Keratinocyte (primary cell): ENCODE data around the gene ABCC4. TPM values are rescaled to one million over a fixed set of nuclear protein-coding genes. Genes with fewer than 3 reads are reported as not detected.

Experiments used
- DNase-seq: peaks from one replicate; pipeline ENCODE4 v3.0.0-alpha.2; 2011; ENCODE audit warnings: low read depth, missing footprints, low spot score
- FAIRE-seq: peaks from 2 replicates; lab custom pipeline; 2011; peaks lifted over from hg19 to GRCh38; lab: Jason Lieb, UNC
- H2AFZ ChIP-seq: 2 replicates; pipeline ENCODE4 v1.6.0; 2012; ENCODE audit warnings: low read length, control low read depth, inconsistent platforms; ENCODE audit not compliant: control insufficient read depth
- H3K27ac ChIP-seq: 2 replicates; pipeline ENCODE4 v1.5.1; 2011; ENCODE audit warnings: low read length; ENCODE audit not compliant: control insufficient read depth, insufficient read depth
- H3K27me3 ChIP-seq: 3 replicates; pipeline ENCODE4 v1.6.0; 2011; ENCODE audit warnings: low read length; ENCODE audit not compliant: control insufficient read depth, insufficient read depth; ENCODE audit errors: extremely low read depth
- H3K36me3 ChIP-seq, 2 experiments: 2 replicates in 1 of 2; 3 replicates in 1 of 2; pipeline ENCODE4 v1.5.1; 2011; ENCODE audit warnings: low read length in 2 of 2, mild to moderate bottlenecking in 1 of 2; ENCODE audit not compliant: control insufficient read depth in 2 of 2, insufficient read depth in 2 of 2; ENCODE audit errors: extremely low read depth in 1 of 2
- H3K4me1 ChIP-seq: 3 replicates; pipeline ENCODE4 v1.5.1; 2011; ENCODE audit warnings: low read length; ENCODE audit not compliant: control insufficient read depth, insufficient read depth; ENCODE audit errors: extremely low read depth
- H3K4me2 ChIP-seq: 3 replicates; pipeline ENCODE4 v1.6.0; 2011; ENCODE audit warnings: low read depth, low read length; ENCODE audit not compliant: control insufficient read depth, insufficient read depth; ENCODE audit errors: extremely low read depth
- H3K4me3 ChIP-seq, 3 experiments: fragments of 200-600 bp in 1 of 3; sonication (generic) in 1 of 3; 2 replicates in 2 of 3; 3 replicates in 1 of 3; pipeline ENCODE4 v1.5.1; 2011 to 2016; ENCODE audit warnings: low read length in 3 of 3, mild to moderate bottlenecking in 3 of 3, control low read depth in 2 of 3, inconsistent platforms in 1 of 3, low read depth in 1 of 3, mixed read lengths in 1 of 3, mixed run types in 1 of 3, moderate library complexity in 1 of 3; ENCODE audit not compliant: control insufficient read depth in 2 of 3, insufficient read depth in 2 of 3; ENCODE audit errors: extremely low read depth in 1 of 3
- H3K79me2 ChIP-seq: 2 replicates; pipeline ENCODE4 v1.6.0; 2012; ENCODE audit warnings: low read length; ENCODE audit not compliant: control insufficient read depth, insufficient read depth
- H3K9ac ChIP-seq: 3 replicates; pipeline ENCODE4 v1.6.0; 2011; ENCODE audit warnings: low read length; ENCODE audit not compliant: control insufficient read depth, insufficient read depth; ENCODE audit errors: extremely low read depth
- H3K9me1 ChIP-seq: 3 replicates; pipeline ENCODE4 v1.6.0; 2011; ENCODE audit warnings: low read length; ENCODE audit not compliant: control insufficient read depth, insufficient read depth; ENCODE audit errors: extremely low read depth
- H3K9me3 ChIP-seq: 2 replicates; pipeline ENCODE4 v1.5.1; 2012; ENCODE audit warnings: low read depth, low read length; ENCODE audit not compliant: control insufficient read depth
- H4K20me1 ChIP-seq: 3 replicates; pipeline ENCODE4 v1.6.0; 2011; ENCODE audit warnings: low read length; ENCODE audit not compliant: control insufficient read depth, insufficient read depth; ENCODE audit errors: extremely low read depth
- EZH2 ChIP-seq: IDR thresholded peaks from one replicate; pipeline ENCODE4 v1.6.1; 2012; ENCODE audit warnings: inconsistent platforms, mild to moderate bottlenecking, low read length, moderate library complexity
- dilution Hi-C: fragments of 300-500 bp; cut with MboI; formaldehyde crosslinking; loops from one replicate; pipeline ENCODE4 v1.7.0; 2020; ENCODE audit warnings: low sequenced_read_pairs; ENCODE audit not compliant: extremely low pct_ligation_motif_present
- polyA plus RNA-seq, 5 experiments: library from polyadenylated mRNA; depleted of rRNA in 3 of 5; stranded (reverse) in 3 of 5; stranded (forward) in 1 of 5; unstranded in 1 of 5; fragments of >200 nt; gene quantifications; 1 replicate in 1 of 5; 2 replicates in 3 of 5; 3 replicates in 1 of 5; pipeline versions ENCODE4 v1.2.1 to v1.2.3, GENCODE V29; 2011 to 2012; ENCODE audit warnings: missing spikeins in 2 of 5, low read depth in 1 of 5, low replicate concordance in 1 of 5
- TF ChIP-seq, protein P1 (sequence below), 3 experiments: IDR thresholded peaks in 1 of 3; conservative IDR thresholded peaks in 1 of 3; optimal IDR thresholded peaks in 1 of 3; 2 replicates in 2 of 3; 3 replicates in 1 of 3; pipeline versions ENCODE3 to v1.5.1; 2011; ENCODE audit warnings: low read length in 3 of 3, mild to moderate bottlenecking in 3 of 3, moderate library complexity in 2 of 3, control low read depth in 1 of 3, inconsistent platforms in 1 of 3; ENCODE audit not compliant: insufficient read depth in 2 of 3; ENCODE audit errors: extremely low read depth in 1 of 3

The ABCC4 gene
- polyA plus RNA-seq, 1 donor (not counting 4 experiments of a cell fraction or from before 2014, with no cell fraction given), result 13.8 TPM

DNA sequence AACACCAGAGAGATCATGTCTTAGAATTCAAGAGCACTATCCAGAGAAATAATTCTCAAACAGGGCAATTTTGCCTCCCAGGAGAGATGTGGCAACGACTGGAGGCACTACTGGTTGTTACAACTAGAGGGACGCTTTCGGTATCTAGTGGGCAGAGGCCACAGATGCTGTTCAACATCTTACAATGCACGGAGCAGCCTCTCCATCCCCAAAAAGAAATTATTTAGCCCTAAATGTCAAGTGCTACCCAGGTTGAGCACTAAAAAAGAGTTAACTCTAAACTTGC lies 78.6 kb downstream of the ABCC4 start:
- no peak overlapping the region for H2AFZ ChIP-seq

DNA sequence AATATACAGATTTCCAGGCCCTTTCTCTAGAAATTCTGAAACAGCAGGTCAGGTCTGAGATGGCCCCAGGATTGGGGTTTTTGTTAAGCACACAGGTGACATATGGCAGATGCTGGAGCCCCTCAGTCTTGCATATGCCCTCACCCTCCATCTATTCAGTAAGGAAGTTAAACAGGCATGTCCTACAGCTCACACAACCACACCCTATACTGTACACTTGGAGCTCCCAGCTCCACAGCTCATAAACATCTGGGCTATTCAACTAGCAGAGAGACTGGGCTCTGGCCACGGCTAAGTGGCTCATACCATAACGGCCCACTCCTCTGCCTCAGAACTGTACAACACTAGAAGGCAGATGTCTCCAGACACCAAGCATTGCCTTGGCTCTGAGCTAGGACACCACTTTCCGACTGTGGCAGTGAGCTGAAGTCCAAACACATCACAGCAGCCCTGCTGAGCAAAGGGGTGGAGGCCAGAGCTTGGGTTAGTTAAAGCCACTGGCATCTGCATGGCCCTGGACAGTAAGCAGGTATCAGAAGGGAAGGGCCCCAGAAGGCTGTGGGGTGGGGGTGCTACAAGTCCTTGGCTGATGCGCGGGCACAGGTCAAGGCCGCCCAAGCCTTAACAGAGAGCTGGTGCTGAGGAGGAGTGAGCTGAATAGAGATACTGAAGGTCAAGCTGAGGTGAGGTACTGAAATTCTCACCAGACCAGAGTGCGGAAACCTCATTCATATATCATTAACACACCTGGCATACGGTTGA lies 79.1 kb downstream of the ABCC4 start:
- Histone ChIP-seq H2AFZ (no peak overlapping the region), H3K79me2 (no peaks in the 10 kb centered on the region), H3K27me3 (no peaks in the 10 kb centered on the region), H3K36me3 (peaks cover 0 to 2% of the 10 kb centered on the region in 2 experiments), H3K4me2 (no peak overlapping the region), H3K9me1 (no peaks in the 10 kb centered on the region), H3K9me3 (no peaks in the 10 kb centered on the region), H3K27ac (no peak overlapping the region), H4K20me1 (no peaks in the 10 kb centered on the region), H3K9ac (no peak overlapping the region), H3K4me1 (no peaks in the 10 kb centered on the region), H3K4me3 (no peak overlapping the region)
- dilution Hi-C loops, result no loop called here
- no peak for TF ChIP-seq EZH2
- TF ChIP-seq, protein P1, sequence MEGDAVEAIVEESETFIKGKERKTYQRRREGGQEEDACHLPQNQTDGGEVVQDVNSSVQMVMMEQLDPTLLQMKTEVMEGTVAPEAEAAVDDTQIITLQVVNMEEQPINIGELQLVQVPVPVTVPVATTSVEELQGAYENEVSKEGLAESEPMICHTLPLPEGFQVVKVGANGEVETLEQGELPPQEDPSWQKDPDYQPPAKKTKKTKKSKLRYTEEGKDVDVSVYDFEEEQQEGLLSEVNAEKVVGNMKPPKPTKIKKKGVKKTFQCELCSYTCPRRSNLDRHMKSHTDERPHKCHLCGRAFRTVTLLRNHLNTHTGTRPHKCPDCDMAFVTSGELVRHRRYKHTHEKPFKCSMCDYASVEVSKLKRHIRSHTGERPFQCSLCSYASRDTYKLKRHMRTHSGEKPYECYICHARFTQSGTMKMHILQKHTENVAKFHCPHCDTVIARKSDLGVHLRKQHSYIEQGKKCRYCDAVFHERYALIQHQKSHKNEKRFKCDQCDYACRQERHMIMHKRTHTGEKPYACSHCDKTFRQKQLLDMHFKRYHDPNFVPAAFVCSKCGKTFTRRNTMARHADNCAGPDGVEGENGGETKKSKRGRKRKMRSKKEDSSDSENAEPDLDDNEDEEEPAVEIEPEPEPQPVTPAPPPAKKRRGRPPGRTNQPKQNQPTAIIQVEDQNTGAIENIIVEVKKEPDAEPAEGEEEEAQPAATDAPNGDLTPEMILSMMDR (optimal IDR thresholded peaks at IDR 0.05 in 1 of 3, IDR thresholded peaks at IDR 0.05 in 1 of 3, conservative IDR thresholded peaks at IDR 0.05 in 1 of 3; ENCODE audit: extremely low read depth in 1 of 3, insufficient read depth in 2 of 3, low read length in 3 of 3), result no peak
- no peak for DNase-seq
- FAIRE-seq, result no peak

More for the DNA sequence above, 78.6 kb downstream of the ABCC4 start:
- H4K20me1 ChIP-seq, result no peaks in the 10 kb centered on the region
- no peaks in the 10 kb centered on the region for H3K4me1 ChIP-seq
- H3K4me3 ChIP-seq, result no peak overlapping the region
- H3K9me3 ChIP-seq, result no peaks in the 10 kb centered on the region
- no peak overlapping the region for H3K4me2 ChIP-seq
- no peak for TF ChIP-seq EZH2
- TF ChIP-seq, protein P1 (optimal IDR thresholded peaks at IDR 0.05 in 1 of 3, IDR thresholded peaks at IDR 0.05 in 1 of 3, conservative IDR thresholded peaks at IDR 0.05 in 1 of 3; ENCODE audit: extremely low read depth in 1 of 3, insufficient read depth in 2 of 3, low read length in 3 of 3), result no peak
- no peaks in the 10 kb centered on the region for H3K79me2 ChIP-seq
- FAIRE-seq (no peak), DNase-seq (no peak)
- no peak overlapping the region for H3K9ac ChIP-seq
- no peaks in the 10 kb centered on the region for H3K9me1 ChIP-seq
- no peak overlapping the region for H3K27ac ChIP-seq
- peaks cover 0 to 2% of the 10 kb centered on the region in 2 experiments for H3K36me3 ChIP-seq
- H3K27me3 ChIP-seq, result no peaks in the 10 kb centered on the region
- dilution Hi-C loops, result no loop called here
